Neural progenitor cell (in vitro differentiated cells): Measurements from ENCODE around the gene TMEM45B.

ENCODE experiments used
- CTCF ChIP-seq: fragments of 200-600 bp; sonication (generic); IDR thresholded peaks from 2 replicates; pipeline ENCODE4 v1.5.1; 2017; ENCODE audit warnings: antibody characterized with exemption, mild to moderate bottlenecking
- EZH2 ChIP-seq: fragments of 200-600 bp; sonication (generic); IDR thresholded peaks from 2 replicates; pipeline ENCODE4 v1.6.1; 2017; ENCODE audit warnings: antibody characterized with exemption, mild to moderate bottlenecking, moderate library complexity
- EZH2phosphoT487 ChIP-seq: fragments of 200-600 bp; sonication (generic); IDR thresholded peaks from 2 replicates; pipeline ENCODE4 v1.6.1; 2017; ENCODE audit warnings: antibody characterized with exemption

DNA sequence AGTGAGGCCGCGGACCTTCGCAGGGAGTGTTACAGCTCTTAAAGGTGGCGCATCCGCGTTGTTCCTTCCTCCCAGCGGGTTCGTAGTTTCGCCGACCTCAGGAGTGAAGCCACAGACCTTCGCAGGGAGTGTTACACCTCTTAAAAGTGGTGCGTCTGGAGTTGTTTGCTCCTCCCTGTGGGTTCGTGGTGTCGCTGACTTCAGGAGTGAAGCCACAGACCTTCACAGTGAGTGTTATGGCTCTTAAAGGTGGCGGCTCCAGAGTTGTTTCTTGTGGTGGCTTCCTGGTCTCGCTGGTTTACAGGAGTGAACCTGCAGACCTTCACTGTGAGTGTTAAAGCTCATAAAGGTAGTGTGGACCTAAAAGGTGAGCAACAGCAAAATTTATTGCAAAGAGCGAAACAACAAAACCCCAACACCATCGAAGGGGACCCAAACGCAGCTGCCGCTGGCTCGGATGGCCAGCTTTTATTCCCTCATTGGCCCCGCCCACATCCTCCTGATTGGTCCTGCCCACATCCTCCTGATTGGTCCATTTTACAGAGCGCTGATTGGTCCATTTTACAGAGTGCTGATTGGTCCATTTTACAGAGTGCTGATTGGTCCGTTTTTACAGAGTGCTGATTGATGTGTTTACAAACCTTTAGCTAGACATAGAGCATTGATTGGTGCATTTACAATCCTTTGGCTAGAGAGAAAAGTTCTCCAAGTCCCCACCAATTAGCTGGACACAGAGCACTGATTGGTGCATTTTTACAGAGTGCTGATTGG lies 1.2 kb upstream of the TMEM45B start:
- TF ChIP-seq CTCF (no peak), EZH2 (no peak), EZH2phosphoT487 (no peak)
